Middle frontal gyrus (tissue), 1 donor: ENCODE data around the gene MCCC1.
"Not testable (repeated sequence)": the region's sequence is repeated elsewhere in the genome, so short reads cannot be mapped to it uniquely, and the experiment has no call there.

Source experiments
- DNase-seq: peaks from one replicate; pipeline ENCODE4 v3.0.0-alpha.2; 2015; ENCODE audit warnings: low spot score; ENCODE audit errors: extremely low spot score

The MCCC1 gene

DNA sequence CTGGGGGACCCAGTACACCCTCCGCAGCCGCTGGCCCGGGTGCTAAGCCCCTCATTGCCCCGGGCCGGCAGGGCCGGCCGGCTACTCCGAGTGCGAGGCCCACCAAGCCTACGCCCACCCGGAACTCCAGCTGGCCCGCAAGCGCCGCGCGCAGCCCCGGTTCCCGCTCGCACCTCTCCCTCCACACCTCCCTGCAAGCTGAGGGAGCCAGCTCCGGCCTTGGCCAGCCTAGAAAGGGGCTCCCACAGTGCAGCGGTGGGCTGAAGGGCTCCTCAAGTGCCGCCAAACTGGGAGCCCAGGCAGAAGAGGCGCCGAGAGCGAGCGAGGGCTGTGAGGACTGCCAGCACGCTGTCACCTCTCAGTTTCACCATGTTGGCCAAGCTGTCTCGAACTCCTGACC lies 4.7 kb upstream of the MCCC1 start:
- not testable (repeated sequence) for DNase-seq

GRCh38 chr3:183101040-183101439 lies 1.7 kb upstream of the MCCC1 start:
- DNase-seq = not testable (repeated sequence)

DNA sequence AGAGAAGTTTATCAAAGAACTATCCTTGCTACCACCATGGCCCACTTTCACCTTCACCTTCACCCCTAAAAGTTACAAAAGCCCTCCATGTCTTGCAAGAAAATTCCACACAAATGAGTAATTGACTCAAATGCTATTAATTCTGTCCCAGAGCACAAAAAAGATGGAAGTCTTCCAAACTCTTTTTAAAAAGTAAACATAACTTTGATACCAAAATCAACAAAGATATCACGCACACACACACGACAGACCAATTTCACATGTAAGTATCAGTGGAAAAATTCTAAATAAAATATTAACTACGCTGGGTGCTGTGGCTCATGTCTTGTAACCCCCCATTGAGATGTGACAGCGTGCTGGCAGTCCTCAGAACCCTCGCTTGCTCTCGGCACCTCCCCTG lies 1.1 kb upstream of the MCCC1 start:
- no peak for DNase-seq

GRCh38 chr3:183099838-183100204 lies 525 bp upstream of the MCCC1 start:
- no peak for DNase-seq

- DNase-seq = no peak
These were observed 715 bp downstream of the MCCC1 start for GRCh38 chr3:183098536-183099025.

- DNase-seq = no peak
These were observed 4.6 kb downstream of the MCCC1 start for GRCh38 chr3:183094711-183095110.

GRCh38 chr3:183092256-183092655 lies 7.0 kb downstream of the MCCC1 start:
- no peak for DNase-seq

GRCh38 chr3:183087184-183087583 lies 12.1 kb downstream of the MCCC1 start:
- DNase-seq = no peak

DNA sequence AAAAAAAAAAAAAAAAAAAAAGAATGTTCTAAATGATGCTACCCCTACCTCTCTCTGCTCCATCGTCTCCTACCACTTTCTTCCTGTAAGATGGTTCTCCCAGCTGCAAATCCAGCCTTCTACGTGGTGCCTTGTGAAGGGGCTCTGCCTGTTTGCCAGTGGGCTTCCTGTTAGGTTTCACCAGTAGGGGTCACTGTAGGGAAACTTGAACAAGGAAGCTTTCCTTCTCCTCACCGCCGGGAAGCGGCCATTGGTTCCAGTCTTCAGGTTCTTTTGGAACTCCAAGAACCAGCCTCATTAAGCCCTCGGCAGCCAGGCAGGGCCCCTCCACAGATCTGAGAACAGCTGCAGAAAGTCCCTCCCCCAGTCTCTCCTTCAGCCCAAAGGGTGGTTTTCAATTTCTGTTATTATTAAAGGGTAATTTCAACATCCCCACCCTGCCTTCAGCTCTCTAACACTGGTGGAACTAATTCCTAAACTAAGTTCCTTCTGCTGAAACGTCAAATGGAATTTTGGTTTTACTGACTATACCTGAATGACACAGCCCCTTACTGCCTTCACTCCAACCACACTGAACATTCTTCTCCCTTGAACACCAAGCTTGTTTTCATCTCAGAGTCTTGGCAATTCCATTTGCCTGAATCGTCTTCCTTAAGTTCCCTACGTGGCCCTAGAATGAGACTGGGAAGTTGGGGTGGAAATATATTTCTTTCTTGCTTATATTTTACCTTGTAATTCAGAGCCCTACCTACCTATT lies 13.5 kb downstream of the MCCC1 start:
- DNase-seq = no peak

DNA sequence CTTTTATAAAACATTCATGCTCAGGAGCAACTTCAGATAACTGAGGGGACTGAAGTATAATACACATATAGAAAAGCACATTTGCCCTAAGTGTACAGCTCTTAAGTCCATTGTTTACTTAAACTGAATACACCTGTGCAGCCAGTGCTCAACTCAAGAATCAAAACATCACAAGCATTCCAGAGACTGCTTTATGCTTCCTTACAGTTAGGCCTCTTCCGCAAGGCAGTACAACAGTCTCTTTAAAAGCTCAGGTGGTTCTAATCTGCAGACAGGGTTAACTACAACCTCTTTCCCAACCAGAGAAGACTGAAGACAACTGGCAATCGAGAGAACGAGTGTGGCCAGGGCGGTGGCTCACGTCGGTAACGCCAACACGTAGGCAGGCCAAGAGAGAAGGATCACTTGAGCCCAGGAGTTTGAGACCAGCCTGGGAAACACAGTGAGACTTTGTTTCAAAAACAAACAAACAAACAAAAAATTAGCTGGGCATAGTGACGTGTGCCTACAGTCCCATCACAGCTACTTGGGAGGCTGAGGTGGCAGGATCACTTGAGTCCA lies 16.9 kb downstream of the MCCC1 start:
- no peak for DNase-seq

- DNase-seq = no peak
These were observed 17.7 kb downstream of the MCCC1 start for GRCh38 chr3:183081459-183082183.

GRCh38 chr3:183080628-183081027 lies 18.7 kb downstream of the MCCC1 start:
- DNase-seq = no peak

- DNase-seq = no peak
These were observed 24.4 kb downstream of the MCCC1 start for GRCh38 chr3:183074881-183075280.

GRCh38 chr3:183074261-183074660 lies 25.0 kb downstream of the MCCC1 start:
- DNase-seq = no peak

DNA sequence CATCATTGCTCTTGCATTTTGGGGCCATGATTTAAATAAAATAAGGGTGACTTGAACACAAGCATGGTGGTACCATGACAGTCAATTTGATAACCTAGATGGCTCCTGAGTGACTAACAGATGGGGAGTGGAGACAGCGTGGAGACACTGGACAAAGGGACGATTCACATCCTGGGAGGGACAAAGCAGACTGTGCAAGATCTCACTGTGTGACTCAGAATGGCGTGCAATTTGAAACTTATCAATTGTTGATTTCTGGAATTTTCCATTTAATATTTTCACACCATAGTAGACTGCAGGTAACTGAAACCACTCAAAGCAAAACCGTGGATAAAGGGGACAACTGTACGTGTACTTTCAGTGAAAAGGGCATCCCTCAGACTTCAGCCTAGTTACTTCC lies 25.5 kb downstream of the MCCC1 start:
- DNase-seq = no peak

- no peak for DNase-seq
These were observed 28.4 kb downstream of the MCCC1 start for GRCh38 chr3:183070892-183071291.

- DNase-seq = no peak
These were observed 30.2 kb downstream of the MCCC1 start for GRCh38 chr3:183069086-183069485.

DNA sequence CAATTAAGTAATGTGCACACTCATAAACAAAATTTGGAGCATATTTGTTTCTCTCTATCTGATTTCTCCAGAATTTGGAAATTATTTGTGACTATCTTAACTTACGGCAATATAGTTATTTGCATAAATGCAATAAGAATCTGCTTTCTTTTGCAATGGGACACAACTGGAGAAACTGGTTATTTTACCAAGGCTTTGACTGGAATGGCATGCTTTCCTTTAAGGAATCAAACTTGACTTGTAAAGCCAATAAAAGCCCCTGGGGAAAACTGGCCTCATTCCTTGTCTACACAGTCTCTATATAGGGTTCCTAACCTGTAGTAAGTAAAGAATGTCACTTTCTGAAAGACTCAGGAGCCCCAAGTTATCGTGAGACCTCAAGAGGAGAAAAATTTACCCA lies 32.4 kb downstream of the MCCC1 start:
- not testable (repeated sequence) for DNase-seq

DNA sequence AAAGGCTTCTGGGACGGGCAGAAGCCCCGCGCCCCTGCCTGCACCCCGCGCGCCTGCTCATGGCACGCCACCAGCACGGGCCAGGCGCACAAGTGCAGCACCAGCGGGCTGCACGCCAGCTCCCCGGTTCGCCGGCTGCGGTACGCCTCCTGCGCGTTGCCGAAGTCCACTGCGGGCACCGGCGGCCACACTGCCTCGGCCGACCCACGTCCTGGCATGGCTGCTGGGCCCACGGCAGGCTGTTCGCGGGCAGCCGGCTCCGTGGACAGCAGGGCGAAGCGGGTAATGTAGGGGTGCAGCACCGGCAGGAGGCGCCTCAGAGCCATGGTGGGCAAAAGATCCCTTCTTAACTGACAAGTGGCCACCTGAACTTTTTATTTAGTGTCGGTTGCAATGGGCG lies 34.8 kb downstream of the MCCC1 start:
- no peak for DNase-seq

GRCh38 chr3:183061391-183062172 lies 37.7 kb downstream of the MCCC1 start:
- DNase-seq = no peak

DNA sequence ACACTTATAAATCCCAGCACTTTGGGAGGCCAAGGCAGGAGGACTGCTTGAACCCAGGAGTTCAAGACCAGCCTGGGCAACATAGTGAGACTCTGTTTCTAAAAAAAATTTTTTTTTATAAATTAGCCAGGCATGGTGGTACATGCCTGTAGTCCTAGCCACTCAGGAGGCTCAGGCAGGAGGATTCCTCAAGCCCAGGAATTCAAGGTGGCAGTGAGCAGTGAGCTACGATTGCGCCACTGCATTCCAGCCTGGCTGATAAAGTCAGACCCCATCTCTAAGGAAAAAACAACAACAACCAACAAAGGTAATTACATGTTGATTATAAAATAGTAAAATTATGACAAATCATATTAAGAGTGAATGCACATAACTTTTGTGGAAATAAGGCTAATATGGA lies 40.9 kb downstream of the MCCC1 start:
- no peak for DNase-seq

DNA sequence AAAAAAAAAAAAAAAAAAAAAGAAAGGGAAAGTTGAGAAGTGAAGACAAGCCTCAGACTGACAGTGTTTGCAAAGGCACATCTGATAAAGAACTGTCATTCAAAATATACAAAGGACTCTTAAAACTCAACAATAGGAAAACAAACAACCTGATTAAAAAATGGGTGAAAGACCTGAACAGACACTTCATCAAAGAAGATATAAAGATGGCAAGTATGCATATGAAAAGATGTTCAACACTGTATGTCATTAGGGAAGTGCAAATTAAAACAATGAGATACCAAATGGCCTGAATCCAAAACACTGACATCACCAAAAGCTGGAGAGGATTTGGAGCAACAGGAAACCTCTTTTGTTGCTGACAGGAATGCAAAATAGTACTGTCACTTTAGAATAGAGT lies 48.6 kb downstream of the MCCC1 start:
- no peak for DNase-seq
